ENCODE measurements around the gene PACRG.

The PACRG gene

DNA sequence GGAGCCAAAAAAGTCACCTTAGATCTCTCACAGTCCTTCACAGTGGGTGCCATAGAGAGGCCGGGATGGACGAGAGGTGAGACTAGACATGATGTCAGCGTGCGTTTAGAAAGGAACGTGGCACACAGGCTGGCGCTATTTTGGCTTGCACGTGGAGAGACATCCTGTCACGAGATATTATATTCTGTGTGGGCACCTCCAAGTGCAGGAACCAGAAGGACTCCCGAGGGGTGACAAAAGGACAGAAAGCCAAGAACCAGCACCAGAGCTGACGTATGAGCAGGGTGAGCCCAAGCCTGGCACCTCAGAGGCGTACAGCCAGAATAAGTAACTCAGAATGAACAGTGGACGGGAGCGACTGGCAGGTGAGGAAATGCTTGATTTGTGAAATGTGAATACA, 636.9 kb downstream of the PACRG start:
- TF ChIP-seq SIN3A (IDR thresholded peaks at IDR 0.05; ENCODE audit: borderline replicate concordance, insufficient read depth, low read length) (no peak), TAF1 (IDR thresholded peaks at IDR 0.05; ENCODE audit: borderline replicate concordance, insufficient read depth, low read length) (no peak), FOXP2 (optimal IDR thresholded peaks at IDR 0.05; ENCODE audit: borderline replicate concordance, extremely low read depth, extremely low read length, insufficient read depth) (no peak), POLR2AphosphoS5 (IDR thresholded peaks at IDR 0.05; ENCODE audit: low read depth, low read length) (no peak), REST (IDR thresholded peaks at IDR 0.05; ENCODE audit: insufficient read depth in 1 of 2, low read depth in 2 of 2, low read length in 2 of 2) (no peak)
